Measurements from ENCODE around the gene TMEM233. TPM values are rescaled to one million over a fixed set of nuclear protein-coding genes. Genes with fewer than 3 reads are reported as not detected.
A peak's percentile ranks its signal among the peaks of the same experiment; 100 is the strongest.
"Not testable (repeated sequence)": the region's sequence is repeated elsewhere in the genome, so short reads cannot be mapped to it uniquely, and the experiment has no call there.

The TMEM233 gene
- total RNA-seq, 1 experiment from 2014 or later: not detected

GRCh38 chr12:119657001-119657400, 63.4 kb downstream of the TMEM233 start:
- not testable (repeated sequence) for DNase-seq (ENCODE audit: low read depth)

- DNase-seq (ENCODE audit: low read depth): not testable (repeated sequence)
Observed at GRCh38 chr12:119658166-119658565, 64.6 kb downstream of the TMEM233 start.

GRCh38 chr12:119659289-119659897, 65.8 kb downstream of the TMEM233 start:
- no peak for DNase-seq (ENCODE audit: low read depth)

GRCh38 chr12:119660076-119660475, 66.5 kb downstream of the TMEM233 start:
- DNase-seq (ENCODE audit: low read depth): no peak

- DNase-seq (ENCODE audit: low read depth): no peak
Observed at GRCh38 chr12:119661882-119662281, 68.3 kb downstream of the TMEM233 start.

GRCh38 chr12:119664642-119665041, 71.1 kb downstream of the TMEM233 start:
- no peak for DNase-seq (ENCODE audit: low read depth)

GRCh38 chr12:119665164-119665929, 71.8 kb downstream of the TMEM233 start:
- no peak for DNase-seq (ENCODE audit: low read depth)

- no peak for DNase-seq (ENCODE audit: low read depth)
Observed at GRCh38 chr12:119666226-119666795, 72.7 kb downstream of the TMEM233 start.

- DNase-seq (ENCODE audit: low read depth): no peak
Observed at GRCh38 chr12:119666900-119667576, 73.5 kb downstream of the TMEM233 start.

GRCh38 chr12:119667577-119668323, 74.2 kb downstream of the TMEM233 start, which contains the start of gene PRKAB1:
Gene PRKAB1 (plus strand): TSS chr12:119668133. CDS start chr12:119668245, 112 bp downstream.
- peak; percentile 96 for DNase-seq (ENCODE audit: low read depth)

- no peak for DNase-seq (ENCODE audit: low read depth)
Observed at GRCh38 chr12:119668324-119668841, 74.8 kb downstream of the TMEM233 start.

- no peak for DNase-seq (ENCODE audit: low read depth)
Observed at GRCh38 chr12:119669744-119670472, 76.3 kb downstream of the TMEM233 start.

- no peak for DNase-seq (ENCODE audit: low read depth)
Observed at GRCh38 chr12:119671070-119671469, 77.5 kb downstream of the TMEM233 start.

- DNase-seq (ENCODE audit: low read depth): no peak
Observed at GRCh38 chr12:119672194-119672593, 78.6 kb downstream of the TMEM233 start.

- DNase-seq (ENCODE audit: low read depth): no peak
Observed at GRCh38 chr12:119673634-119674033, 80.1 kb downstream of the TMEM233 start.

GRCh38 chr12:119674560-119674959, 81.0 kb downstream of the TMEM233 start:
- no peak for DNase-seq (ENCODE audit: low read depth)

- no peak for DNase-seq (ENCODE audit: low read depth)
Observed at GRCh38 chr12:119676022-119676421, 82.4 kb downstream of the TMEM233 start.

GRCh38 chr12:119676573-119676972, 83.0 kb downstream of the TMEM233 start:
- DNase-seq (ENCODE audit: low read depth): no peak

GRCh38 chr12:119678459-119678858, 84.9 kb downstream of the TMEM233 start:
- no peak for DNase-seq (ENCODE audit: low read depth)

GRCh38 chr12:119679081-119679480, 85.5 kb downstream of the TMEM233 start:
- DNase-seq (ENCODE audit: low read depth): no peak

Data from HT1080 (cell line).